Measurements from ENCODE around the gene RAD51B. TPM values are rescaled to one million over a fixed set of nuclear protein-coding genes. Genes with fewer than 3 reads are reported as not detected.

RAD51B gene
- polyA plus RNA-seq, 3 donors = 3.6 to 11.6 (median 9.4) TPM

DNA sequence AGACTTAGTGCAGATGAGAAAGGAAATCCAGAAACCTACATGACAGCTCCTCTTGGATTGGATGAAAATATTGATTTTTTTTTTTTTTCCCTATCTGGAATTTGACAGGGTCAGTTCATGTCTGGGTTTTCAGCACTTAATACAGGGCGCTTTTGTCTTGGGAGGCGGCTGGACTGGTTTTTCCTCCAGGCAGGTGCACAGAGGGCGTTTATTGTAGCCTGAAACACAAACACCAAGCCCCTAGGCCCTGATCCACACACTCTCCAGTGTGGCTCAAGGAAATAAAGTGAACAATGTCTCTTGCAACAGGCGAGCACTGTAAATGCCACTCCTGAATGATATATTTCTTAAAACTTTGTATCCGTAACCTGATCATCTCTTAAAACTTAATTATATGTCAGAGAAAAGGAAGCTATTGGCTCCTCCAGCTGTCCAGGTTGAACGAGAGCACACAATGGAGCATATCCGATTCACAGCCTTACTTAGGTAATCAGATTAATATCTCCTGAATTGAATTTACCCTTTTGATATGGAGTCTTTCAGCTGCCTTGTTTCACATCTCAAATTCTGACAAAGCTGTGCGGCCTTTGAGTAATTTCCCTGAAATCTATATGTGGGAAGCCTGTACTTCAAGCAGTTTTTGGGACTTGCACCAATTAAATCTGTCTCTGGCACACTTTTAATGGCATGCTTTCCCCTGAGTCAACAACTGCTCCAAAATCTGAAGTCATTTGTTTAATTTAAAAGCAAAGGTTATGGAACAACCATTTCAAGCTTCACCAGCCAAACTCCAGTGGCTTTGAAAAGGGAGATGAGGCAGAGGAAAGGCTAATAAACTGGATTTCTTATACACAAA, 487.6 kb downstream of the RAD51B start:
- H3K4me3 Mint-ChIP-seq = no peak overlapping the region
- 100% methylated on average over 1 of the region's 8 CpGs for WGBS (ENCODE audit: insufficient coverage)
- intact Hi-C loops (cut with micrococcal nuclease) = no loop called here

DNA sequence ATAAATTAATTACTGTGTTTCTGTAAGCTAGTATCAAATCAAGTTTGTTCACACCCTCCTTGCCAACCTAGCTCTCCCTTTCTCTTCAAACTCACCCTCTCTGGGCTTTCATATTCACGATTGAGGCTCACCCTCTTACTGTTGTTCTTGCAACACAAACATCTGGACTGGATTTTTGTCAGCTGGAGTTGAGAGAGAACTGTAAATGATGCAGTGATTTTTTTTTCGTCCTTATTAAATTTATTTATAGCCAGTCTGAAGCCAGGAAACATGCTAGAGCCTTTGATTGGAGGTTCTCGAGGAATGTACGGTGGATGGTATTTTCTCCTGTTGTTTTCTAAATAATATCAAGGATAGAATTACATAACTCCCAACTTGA, 488.2 kb downstream of the RAD51B start:
- Mint-ChIP-seq H3K27ac (no peak overlapping the region), H3K4me1 (peaks cover 17% of the 10 kb centered on the region), H3K27me3 (ENCODE audit: low read depth in 3 of 3) (no peaks in the 10 kb centered on the region), H3K9me3 (peaks cover 2 to 7% (median 3%) of the 10 kb centered on the region in 7 donors), H3K4me3 (no peak overlapping the region), H3K36me3 (peaks cover 4 to 10% of the 10 kb centered on the region in 2 donors)
- no peaks in the 10 kb centered on the region for H4K20me1 ChIP-seq (ENCODE audit: insufficient read depth, low read length)
- TF ChIP-seq CTCF (IDR thresholded peaks at IDR 0.05) = no peak
- intact Hi-C loops (cut with micrococcal nuclease) = no loop called here
- H3K36me3 ChIP-seq (replicated peaks in 1 of 2; ENCODE audit: control insufficient read depth in 1 of 2, insufficient read depth in 2 of 2, low read length in 2 of 2) = no peaks in the 10 kb centered on the region
- no peak for DNase-seq
- H3K4me3 ChIP-seq (replicated peaks in 1 of 3; ENCODE audit: low read depth in 2 of 3, low read length in 3 of 3) = no peak overlapping the region
- WGBS (ENCODE audit: insufficient coverage) = no CpG with 5 or more reads among the region's 4 CpGs
- no peak overlapping the region for H3K4me2 ChIP-seq (replicated peaks; ENCODE audit: extremely low read depth, low read length, poor library complexity, severe bottlenecking)
- no peaks in the 10 kb centered on the region for H3K27me3 ChIP-seq (ENCODE audit: control insufficient read depth in 2 of 2, insufficient read depth in 2 of 2, low read length in 2 of 2)
- no peak overlapping the region for H2AFZ ChIP-seq (ENCODE audit: insufficient read depth, low read depth, low read length, poor library complexity, severe bottlenecking)
- no peak overlapping the region for H3K27ac ChIP-seq (ENCODE audit: low read depth in 1 of 2, low read length in 2 of 2)
- H3K4me1 ChIP-seq (ENCODE audit: control insufficient read depth in 1 of 2, insufficient read depth in 2 of 2, low read length in 2 of 2) = peaks cover 15 to 21% of the 10 kb centered on the region in 2 donors
- H3K9me3 ChIP-seq (replicated peaks in 1 of 2; ENCODE audit: control insufficient read depth in 1 of 2, insufficient read depth in 1 of 2, low read length in 2 of 2) = peaks cover 0 to 3% of the 10 kb centered on the region in 2 donors
- H3K79me2 ChIP-seq (ENCODE audit: insufficient read depth, low read length) = no peaks in the 10 kb centered on the region
- no peak overlapping the region for H3K9ac ChIP-seq (ENCODE audit: insufficient read depth, low read length, poor library complexity, severe bottlenecking)

More for the DNA sequence above, 487.6 kb downstream of the RAD51B start:
- peaks cover 7 to 13% (median 8%) of the 10 kb centered on the region in 7 donors for H3K9me3 Mint-ChIP-seq
- H3K27me3 Mint-ChIP-seq (ENCODE audit: low read depth in 3 of 3) = peaks cover 0 to under 1% (median 0%) of the 10 kb centered on the region in 3 donors
- Histone ChIP-seq H3K4me3 (replicated peaks in 1 of 3; ENCODE audit: low read depth in 2 of 3, low read length in 3 of 3) (no peak overlapping the region), H3K9me3 (replicated peaks in 1 of 2; ENCODE audit: control insufficient read depth in 1 of 2, insufficient read depth in 1 of 2, low read length in 2 of 2) (peaks cover 3 to 8% of the 10 kb centered on the region in 2 donors), H4K20me1 (ENCODE audit: insufficient read depth, low read length) (no peaks in the 10 kb centered on the region), H2AFZ (ENCODE audit: insufficient read depth, low read depth, low read length, poor library complexity, severe bottlenecking) (no peak overlapping the region), H3K79me2 (ENCODE audit: insufficient read depth, low read length) (no peaks in the 10 kb centered on the region), H3K4me1 (ENCODE audit: control insufficient read depth in 1 of 2, insufficient read depth in 2 of 2, low read length in 2 of 2) (peaks cover 15 to 21% of the 10 kb centered on the region in 2 donors), H3K4me2 (replicated peaks; ENCODE audit: extremely low read depth, low read length, poor library complexity, severe bottlenecking) (no peak overlapping the region), H3K27ac (ENCODE audit: low read depth in 1 of 2, low read length in 2 of 2) (no peak overlapping the region), H3K27me3 (ENCODE audit: control insufficient read depth in 2 of 2, insufficient read depth in 2 of 2, low read length in 2 of 2) (no peaks in the 10 kb centered on the region), H3K9ac (ENCODE audit: insufficient read depth, low read length, poor library complexity, severe bottlenecking) (no peak overlapping the region), H3K36me3 (replicated peaks in 1 of 2; ENCODE audit: control insufficient read depth in 1 of 2, insufficient read depth in 2 of 2, low read length in 2 of 2) (no peaks in the 10 kb centered on the region)
- peaks cover 10 to 11% of the 10 kb centered on the region in 2 donors for H3K36me3 Mint-ChIP-seq
- no peak for TF ChIP-seq CTCF (IDR thresholded peaks at IDR 0.05)
- H3K27ac Mint-ChIP-seq = no peak overlapping the region
- H3K4me1 Mint-ChIP-seq = peaks cover 17% of the 10 kb centered on the region
- no peak for DNase-seq
